Measurements from ENCODE around the gene JAKMIP1. TPM values are rescaled to one million over a fixed set of nuclear protein-coding genes. Genes with fewer than 3 reads are reported as not detected.

The JAKMIP1 gene
- total RNA-seq, 2 experiments from 2014 or later: 2.0 to 2.1 TPM

DNA sequence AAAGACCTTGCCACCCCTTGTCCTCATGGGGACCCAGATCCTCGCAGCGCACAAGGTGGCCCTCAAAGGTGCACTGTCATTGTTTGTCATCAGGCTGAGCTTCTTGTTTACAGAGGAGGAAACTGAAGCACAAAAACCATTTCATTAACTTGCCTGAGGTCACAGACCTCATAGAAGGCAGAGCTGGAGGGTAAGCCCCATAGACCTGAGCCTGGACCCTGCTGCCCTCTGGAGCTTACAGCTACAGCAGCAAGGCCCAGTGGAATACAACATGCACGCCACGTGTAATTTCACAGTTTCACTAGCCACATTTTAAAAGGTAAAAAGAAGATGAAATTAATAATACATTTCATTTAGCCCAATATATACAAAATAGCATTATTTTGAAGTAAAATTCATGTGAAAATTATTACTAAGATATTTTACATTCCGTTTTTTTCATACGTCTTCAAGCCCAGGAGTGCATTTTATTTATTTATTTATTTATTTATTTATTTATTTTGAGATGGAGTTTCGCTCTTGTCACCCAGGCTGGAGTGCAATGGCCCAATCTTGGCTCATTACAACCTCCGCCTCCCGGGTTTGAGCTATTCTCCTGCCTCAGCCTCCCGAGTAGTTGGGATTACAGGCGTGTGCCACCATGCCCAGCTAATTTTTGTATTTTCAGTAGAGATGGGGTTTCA lies 8.8 kb downstream of the JAKMIP1 start:
- Histone ChIP-seq H3K36me3 (ENCODE audit: insufficient read depth, low read length) (peaks cover 4% of the 10 kb centered on the region), H3K4me1 (ENCODE audit: insufficient read depth, low read length) (peaks cover 8% of the 10 kb centered on the region), H3K9me3 (ENCODE audit: control insufficient read depth in 1 of 2, insufficient read depth in 1 of 2, low read length in 2 of 2) (peaks cover 6 to 8% of the 10 kb centered on the region in 2 experiments), H3K4me3 (ENCODE audit: low read length) (no peak overlapping the region), H3K27ac (ENCODE audit: low read depth in 1 of 2, low read length in 2 of 2) (no peak overlapping the region), H3K27me3 (ENCODE audit: control insufficient read depth in 1 of 2, insufficient read depth in 2 of 2, low read length in 2 of 2) (no peaks in the 10 kb centered on the region)
- DNase-seq (peak in 1 of 14 experiments; percentile 31), ATAC-seq (ENCODE audit: poor library complexity) (no peak)
- ChIA-PET POLR2A (no interaction called here), CTCF (interaction anchor here (1.3 kb wide), 1 partner anchor 41 kb away, joined by 4 read pairs; no protein-coding TSS in a partner anchor)
- Mint-ChIP-seq H3K27me3 (peaks cover 26% of the 10 kb centered on the region), H3K4me1 (ENCODE audit: low read depth) (no peaks in the 10 kb centered on the region), H3K27ac (no peak overlapping the region), H3K36me3 (ENCODE audit: low read depth) (no peaks in the 10 kb centered on the region), H3K4me3 (no peak overlapping the region), H3K9me3 (no peaks in the 10 kb centered on the region)
- TF ChIP-seq, protein P1, sequence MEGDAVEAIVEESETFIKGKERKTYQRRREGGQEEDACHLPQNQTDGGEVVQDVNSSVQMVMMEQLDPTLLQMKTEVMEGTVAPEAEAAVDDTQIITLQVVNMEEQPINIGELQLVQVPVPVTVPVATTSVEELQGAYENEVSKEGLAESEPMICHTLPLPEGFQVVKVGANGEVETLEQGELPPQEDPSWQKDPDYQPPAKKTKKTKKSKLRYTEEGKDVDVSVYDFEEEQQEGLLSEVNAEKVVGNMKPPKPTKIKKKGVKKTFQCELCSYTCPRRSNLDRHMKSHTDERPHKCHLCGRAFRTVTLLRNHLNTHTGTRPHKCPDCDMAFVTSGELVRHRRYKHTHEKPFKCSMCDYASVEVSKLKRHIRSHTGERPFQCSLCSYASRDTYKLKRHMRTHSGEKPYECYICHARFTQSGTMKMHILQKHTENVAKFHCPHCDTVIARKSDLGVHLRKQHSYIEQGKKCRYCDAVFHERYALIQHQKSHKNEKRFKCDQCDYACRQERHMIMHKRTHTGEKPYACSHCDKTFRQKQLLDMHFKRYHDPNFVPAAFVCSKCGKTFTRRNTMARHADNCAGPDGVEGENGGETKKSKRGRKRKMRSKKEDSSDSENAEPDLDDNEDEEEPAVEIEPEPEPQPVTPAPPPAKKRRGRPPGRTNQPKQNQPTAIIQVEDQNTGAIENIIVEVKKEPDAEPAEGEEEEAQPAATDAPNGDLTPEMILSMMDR (IDR thresholded peaks at IDR 0.05): no peak
- intact Hi-C loops (cut with DNase I, micrococcal nuclease): no loop called here

- no peak for DNase-seq
- H3K9me3 ChIP-seq (ENCODE audit: control insufficient read depth in 1 of 2, insufficient read depth in 1 of 2, low read length in 2 of 2): peaks cover 6 to 14% of the 10 kb centered on the region in 2 experiments
- Mint-ChIP-seq H3K27ac (no peak overlapping the region), H3K27me3 (peaks cover 18% of the 10 kb centered on the region), H3K9me3 (no peaks in the 10 kb centered on the region), H3K4me3 (no peak overlapping the region), H3K4me1 (ENCODE audit: low read depth) (no peaks in the 10 kb centered on the region), H3K36me3 (ENCODE audit: low read depth) (no peaks in the 10 kb centered on the region)
- H3K27ac ChIP-seq (ENCODE audit: low read depth in 1 of 2, low read length in 2 of 2): no peak overlapping the region
- H3K36me3 ChIP-seq (ENCODE audit: insufficient read depth, low read length): peaks cover 4% of the 10 kb centered on the region
- H3K4me1 ChIP-seq (ENCODE audit: insufficient read depth, low read length): peaks cover 2% of the 10 kb centered on the region
- TF ChIP-seq, protein P1 (IDR thresholded peaks at IDR 0.05): no peak
- no peak for ATAC-seq (ENCODE audit: poor library complexity)
- ChIA-PET CTCF (interaction anchor here (1.3 kb wide), 1 partner anchor 40 kb away, joined by 4 read pairs; no protein-coding TSS in a partner anchor), POLR2A (no interaction called here)
- H3K27me3 ChIP-seq (ENCODE audit: control insufficient read depth in 1 of 2, insufficient read depth in 2 of 2, low read length in 2 of 2): no peaks in the 10 kb centered on the region
- intact Hi-C loops (cut with DNase I, micrococcal nuclease): no loop called here
- no peak overlapping the region for H3K4me3 ChIP-seq (ENCODE audit: low read length)
Observed at GRCh38 chr4:6190486-6190885, 9.9 kb downstream of the JAKMIP1 start.

DNA sequence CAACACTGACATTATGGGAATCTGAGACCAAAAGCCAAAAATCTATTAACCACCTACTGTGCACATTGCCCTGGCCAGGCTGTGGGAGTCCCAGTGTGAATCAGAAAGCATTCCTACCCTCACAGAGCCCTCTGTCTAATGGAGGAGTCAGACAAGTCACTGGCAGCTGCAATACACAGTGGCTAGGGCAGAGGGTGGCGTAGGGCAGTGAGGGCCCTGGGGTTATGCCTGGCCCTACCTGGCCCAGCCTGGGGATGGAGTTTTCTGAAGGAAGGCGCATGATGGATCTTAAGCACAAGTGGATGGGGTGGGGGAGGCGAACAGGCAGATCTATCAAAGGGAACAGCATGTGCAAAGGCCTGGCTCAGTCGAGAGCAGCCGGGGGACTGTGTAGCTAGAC lies 10.8 kb downstream of the JAKMIP1 start:
- Mint-ChIP-seq H3K9me3 (no peaks in the 10 kb centered on the region), H3K4me3 (no peak overlapping the region), H3K36me3 (ENCODE audit: low read depth) (no peaks in the 10 kb centered on the region), H3K27me3 (peaks cover 19% of the 10 kb centered on the region), H3K27ac (no peak overlapping the region), H3K4me1 (ENCODE audit: low read depth) (no peaks in the 10 kb centered on the region)
- H3K4me3 ChIP-seq (ENCODE audit: low read length): no peak overlapping the region
- H3K9me3 ChIP-seq (ENCODE audit: control insufficient read depth in 1 of 2, insufficient read depth in 1 of 2, low read length in 2 of 2): peaks cover 6 to 14% of the 10 kb centered on the region in 2 experiments
- intact Hi-C loops (cut with DNase I, micrococcal nuclease): no loop called here
- no peaks in the 10 kb centered on the region for H3K27me3 ChIP-seq (ENCODE audit: control insufficient read depth in 1 of 2, insufficient read depth in 2 of 2, low read length in 2 of 2)
- no peak for ATAC-seq (ENCODE audit: poor library complexity)
- no peak overlapping the region for H3K27ac ChIP-seq (ENCODE audit: low read depth in 1 of 2, low read length in 2 of 2)
- H3K36me3 ChIP-seq (ENCODE audit: insufficient read depth, low read length): peaks cover 3% of the 10 kb centered on the region
- no peak for DNase-seq
- CTCF ChIA-PET: no interaction called here
- TF ChIP-seq, protein P1 (IDR thresholded peaks at IDR 0.05): no peak
- peaks cover 7% of the 10 kb centered on the region for H3K4me1 ChIP-seq (ENCODE audit: insufficient read depth, low read length)
- POLR2A ChIA-PET: no interaction called here
